GM21786 (cell line): ENCODE measurements around the gene CRYM.
A peak's percentile ranks its signal among the peaks of the same experiment; 100 is the strongest.
"Not testable (repeated sequence)": the region's sequence is repeated elsewhere in the genome, so short reads cannot be mapped to it uniquely, and the experiment has no call there.

ENCODE experiments used
- ATAC-seq: cut with Tn5 transposase; IDR thresholded peaks from one replicate; pipeline ENCODE4 v1.9.1; 2021; ENCODE audit not compliant: unreplicated experiment

CRYM gene

DNA sequence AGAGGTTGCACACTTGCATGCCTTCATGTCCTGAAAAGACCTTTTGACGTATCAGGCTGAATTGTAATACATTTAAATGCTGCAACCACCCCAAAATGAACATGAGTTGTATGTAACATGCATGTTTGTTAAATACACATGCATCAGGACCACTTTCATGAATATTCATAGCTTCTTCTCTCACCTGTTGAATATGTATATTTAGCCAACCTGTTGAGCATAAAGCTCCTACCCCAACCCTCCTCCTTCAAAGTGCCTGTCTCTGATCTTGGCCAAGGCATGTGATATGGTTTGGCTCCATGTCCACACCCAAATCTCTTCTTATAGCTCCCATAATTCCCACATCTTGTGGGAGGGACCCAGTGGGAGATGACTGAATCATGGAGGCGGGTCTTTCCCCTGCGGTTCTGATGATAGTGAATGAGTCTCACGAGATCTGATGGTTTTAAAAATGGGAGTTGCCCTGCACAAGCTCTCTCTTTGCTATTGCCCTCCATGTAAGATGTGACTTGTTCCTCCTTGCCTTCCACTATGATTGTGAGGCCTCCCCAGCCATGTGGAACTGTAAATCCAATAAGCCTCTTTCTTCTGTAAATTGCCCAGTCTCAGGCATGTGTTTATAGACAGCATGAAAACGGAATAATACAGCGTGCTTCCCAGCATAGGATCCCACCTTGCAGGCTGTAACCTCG, 3.8 kb upstream of the CRYM start:
- no peak for ATAC-seq

- ATAC-seq = no peak
Measured at GRCh38 chr16:21279501-21279900, 1.4 kb upstream of the CRYM start.

DNA sequence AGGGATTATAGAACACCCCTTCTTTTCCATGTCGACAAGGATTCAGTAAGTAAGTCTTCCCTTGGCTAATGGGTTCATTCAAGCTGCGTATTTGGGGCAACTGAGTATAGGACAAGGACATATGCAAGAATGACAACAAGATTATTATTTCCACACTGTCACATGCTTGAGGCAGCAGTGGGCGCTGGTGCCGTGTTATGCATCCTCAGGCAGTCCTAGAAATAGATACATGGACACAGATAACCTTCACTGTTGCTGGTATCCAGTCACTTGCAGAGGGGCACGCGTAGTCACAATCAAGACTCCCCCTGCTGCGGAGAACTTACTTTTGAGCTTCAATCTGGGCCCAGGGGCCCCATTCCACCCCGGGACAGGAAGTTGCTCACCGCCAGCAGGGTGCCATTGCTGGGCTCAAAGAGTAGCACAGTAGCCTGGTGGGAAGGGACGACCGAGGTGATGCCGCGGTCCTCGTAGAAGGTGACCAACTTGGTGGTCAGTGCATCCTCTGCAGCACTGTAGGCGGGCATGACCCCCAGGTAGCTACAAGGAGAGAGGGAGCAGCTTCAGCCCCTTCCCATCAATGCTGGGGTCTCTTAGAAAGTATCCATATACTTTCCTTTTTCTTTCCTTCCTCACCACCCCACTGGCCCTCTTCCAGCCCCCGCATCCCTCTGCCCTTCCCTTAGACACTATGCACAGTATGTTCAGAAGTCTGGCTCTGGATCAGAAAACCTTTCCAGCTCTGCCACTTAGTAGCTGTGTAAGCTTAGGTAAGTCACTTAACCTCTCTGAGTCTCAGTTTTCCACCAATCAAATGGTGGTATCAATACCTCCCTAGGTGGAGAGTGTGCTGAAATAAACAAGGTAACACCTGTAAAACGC, 804 bp downstream of the CRYM start:
- ATAC-seq = no peak

DNA sequence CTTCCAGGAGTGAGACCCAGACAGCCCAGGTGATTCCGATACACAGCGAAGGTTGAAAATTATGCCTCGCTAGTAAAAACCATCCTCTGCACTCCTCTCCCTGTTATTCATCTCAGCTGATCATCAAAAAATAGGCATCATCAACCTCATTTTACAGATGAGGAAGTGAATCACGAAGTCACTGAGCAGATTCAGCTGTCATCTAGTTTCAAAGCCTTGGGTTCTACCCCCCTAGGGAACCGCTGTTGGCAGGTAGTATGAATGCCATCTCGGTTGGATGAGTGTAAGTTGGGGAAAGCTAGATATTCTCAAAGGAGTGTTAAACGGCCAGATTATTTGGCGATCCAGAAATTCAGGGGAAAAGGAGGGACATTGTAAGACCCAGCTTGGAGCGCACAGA, 2.0 kb downstream of the CRYM start:
- no peak for ATAC-seq

DNA sequence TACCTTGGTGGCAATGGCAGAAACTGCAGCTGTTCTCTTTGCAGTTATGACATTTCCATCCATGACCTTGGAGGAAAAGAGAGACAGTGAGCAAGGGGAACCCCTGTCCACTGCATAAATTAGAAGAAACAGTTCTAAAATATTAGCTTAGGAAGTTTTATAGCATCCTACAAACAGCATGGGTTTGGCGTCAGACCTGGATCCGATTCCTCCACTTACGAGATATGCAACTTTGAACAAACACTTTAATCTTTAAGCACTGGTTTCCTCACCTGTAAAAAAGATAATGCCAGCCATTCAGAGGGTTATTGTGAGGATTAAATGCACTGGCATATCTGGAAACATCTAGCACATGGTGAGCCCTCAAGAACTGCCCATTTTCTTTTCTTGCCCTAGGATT, 2.6 kb downstream of the CRYM start:
- ATAC-seq = no peak

DNA sequence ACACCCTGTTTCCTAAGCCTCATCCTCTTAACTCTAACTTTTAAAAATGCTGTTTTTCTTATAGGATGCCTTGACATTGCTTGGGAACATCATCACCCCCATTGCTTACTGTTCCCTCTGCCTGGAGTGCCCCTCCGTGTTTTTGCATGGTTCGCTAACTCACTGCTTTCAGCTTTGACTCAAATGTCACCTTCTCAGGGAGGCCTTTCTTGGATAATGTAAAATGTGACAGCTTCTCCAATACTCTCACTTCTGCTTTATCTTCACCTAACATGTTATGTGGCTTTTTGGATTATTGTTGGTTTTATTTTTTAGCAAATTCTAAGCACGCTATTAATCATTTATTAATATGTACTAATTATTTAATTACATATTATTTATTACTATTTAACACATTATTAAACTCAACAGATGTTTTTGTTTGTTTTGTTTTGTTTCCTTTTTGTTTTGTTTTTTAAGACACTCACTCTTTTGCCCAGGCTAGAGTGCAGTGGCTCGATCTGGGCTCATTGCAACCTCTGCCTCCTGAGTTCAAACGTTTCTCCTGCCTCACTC, 3.8 kb downstream of the CRYM start:
- no peak for ATAC-seq

DNA sequence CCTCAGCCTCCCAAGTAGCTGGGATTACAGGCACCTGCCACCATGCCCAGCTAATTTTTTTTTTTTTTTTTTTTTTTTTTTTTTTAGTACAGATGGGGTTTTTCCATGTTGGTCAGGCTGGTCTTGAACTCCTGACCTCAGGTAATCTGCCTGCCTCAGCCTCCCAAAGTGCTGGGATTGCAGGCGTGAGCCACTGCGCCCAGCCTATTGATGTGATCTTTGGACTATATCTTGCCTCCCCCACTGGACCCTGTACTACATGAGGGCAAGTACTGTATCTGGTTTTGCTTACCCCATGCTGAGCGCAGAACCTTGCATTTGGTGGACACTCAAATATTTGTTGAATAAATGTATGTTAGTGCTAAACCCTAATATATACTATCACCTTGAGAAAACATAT, 5.3 kb downstream of the CRYM start:
- not testable (repeated sequence) for ATAC-seq

DNA sequence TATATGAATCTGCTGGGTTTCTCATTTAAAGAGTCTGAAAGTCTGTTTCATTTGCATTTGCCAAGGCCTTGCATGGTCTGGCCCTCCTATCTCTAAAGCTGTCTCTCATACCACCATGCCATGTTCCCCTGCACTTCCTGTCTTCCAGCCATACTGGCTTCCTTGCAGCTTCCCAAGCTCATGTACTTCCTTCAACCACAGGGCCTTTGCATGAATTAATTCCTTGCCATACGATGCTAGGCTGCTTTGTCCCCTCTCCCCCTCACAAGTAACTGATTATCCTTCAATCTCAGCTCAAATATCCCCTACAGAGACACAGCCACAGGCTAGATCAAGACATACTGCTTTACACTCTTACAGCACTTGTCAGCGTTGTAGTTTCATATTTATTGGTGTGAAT, 5.8 kb downstream of the CRYM start:
- no peak for ATAC-seq

DNA sequence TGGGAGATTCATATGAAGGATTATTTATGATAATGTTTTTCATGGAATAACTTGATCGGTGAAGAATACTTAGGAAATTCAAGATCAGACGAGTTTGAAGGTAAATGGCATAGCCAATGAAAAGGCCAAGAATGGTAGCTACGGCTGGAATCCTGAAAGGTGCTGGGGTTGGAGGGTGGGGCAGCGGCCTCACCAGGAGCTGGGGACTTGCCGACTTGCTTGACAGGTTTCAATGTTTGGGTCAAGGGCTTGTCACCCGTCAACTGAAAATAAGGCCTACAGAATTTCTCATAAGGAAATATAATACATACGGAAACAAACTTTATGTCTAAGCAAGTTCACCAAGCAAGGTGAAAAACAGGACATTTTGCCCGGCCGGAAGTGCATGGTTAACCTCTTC, 9.9 kb downstream of the CRYM start:
- no peak for ATAC-seq

GRCh38 chr16:21267298-21267697, 10.8 kb downstream of the CRYM start:
- no peak for ATAC-seq

DNA sequence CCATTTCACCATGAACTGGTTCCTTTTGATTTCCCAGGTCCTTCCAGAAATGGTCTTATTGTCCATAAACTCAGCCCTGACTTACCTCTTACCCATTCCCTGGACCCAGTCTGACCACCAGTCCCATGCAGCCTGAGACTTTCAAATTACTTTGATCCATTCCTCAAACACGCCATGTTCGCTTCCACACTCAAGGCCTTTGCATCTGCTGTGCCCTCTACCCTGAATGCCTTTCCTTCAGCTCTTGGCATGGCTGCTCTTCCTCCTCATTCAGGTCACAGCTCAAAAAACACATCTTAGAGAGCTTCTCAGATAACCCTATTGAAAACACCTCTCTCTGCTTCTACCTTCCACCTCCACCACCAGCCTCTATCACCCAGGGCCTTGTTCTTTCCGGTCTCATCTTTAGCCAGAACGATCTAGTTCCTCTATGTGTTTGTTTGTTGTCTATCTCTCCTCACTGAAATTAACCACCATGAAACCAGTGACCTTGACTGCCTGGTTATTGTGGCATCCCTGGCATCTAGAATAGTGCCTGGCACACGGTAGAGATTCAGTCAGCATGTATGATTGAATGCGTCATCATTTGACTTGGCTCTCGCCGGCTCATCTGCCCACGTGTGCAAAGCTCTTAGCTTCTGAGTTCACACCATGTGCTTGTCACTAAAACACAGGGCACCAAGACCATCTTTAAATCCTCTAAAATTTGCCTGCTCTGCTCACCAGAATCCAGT, 12.8 kb downstream of the CRYM start:
- no peak for ATAC-seq

DNA sequence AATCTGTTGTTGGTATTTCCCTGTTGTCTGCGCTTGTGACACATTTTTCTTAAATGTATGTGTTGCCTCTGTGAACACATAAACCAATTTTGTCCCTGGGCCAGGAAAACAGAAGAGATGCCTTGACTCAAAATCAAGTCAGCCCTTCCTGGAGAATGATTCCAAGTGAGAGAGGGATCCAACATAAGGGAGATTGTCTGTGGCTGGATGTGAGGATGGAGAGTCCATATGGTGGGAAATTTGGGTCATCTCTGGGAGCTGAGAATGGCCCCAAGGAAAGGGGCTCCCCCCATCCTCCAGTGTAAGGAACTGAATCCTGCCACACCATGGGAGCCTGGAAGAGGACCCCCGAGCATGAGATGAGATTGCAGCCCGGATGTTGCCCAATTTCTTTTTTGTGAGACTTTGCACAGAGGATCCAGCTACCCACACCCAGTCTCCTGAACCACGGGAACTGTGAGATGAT, 13.5 kb downstream of the CRYM start:
- ATAC-seq = no peak

- ATAC-seq = peak; percentile 71
Measured at GRCh38 chr16:21263640-21264570, 14.2 kb downstream of the CRYM start.

DNA sequence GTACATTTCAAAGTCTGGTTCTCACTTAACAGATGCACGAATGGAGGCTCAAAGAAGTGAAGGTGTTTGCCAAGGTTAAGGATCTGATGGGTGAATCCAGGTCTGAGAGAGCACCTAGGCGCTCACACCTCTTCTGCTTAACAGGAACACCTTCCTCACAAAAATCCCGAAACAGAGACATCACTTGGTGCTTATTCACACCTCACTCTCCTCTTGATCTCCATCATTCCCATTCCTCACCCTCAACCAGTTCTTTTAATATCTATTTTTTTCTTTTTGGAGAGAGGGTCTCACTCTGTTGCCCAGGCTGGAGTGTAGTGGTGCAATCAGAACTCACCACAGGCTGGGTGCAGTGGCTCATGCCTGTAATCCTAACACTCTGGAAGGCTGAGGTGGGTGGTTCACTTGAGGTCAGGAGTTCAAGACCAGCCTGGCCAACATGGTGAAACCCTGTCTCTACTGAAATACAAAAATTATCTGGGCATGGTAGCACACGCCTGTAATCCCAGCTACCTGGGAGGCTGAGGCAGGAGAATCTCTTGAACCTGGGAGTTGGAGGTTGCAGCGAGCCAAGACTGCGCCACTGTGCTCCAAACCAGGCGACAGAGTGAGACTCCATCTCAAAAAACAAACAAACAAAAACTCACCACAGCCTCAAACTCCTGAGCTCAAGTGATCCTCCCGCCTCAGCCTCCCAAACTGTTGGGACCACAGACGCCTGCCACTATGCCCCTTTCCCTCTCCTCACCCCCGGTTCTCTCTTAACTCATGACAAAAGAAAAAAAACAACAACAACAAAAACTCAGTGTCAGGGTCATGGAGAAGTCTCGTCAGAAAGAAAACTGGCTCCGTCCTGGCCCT, 15.1 kb downstream of the CRYM start:
- ATAC-seq = no peak

DNA sequence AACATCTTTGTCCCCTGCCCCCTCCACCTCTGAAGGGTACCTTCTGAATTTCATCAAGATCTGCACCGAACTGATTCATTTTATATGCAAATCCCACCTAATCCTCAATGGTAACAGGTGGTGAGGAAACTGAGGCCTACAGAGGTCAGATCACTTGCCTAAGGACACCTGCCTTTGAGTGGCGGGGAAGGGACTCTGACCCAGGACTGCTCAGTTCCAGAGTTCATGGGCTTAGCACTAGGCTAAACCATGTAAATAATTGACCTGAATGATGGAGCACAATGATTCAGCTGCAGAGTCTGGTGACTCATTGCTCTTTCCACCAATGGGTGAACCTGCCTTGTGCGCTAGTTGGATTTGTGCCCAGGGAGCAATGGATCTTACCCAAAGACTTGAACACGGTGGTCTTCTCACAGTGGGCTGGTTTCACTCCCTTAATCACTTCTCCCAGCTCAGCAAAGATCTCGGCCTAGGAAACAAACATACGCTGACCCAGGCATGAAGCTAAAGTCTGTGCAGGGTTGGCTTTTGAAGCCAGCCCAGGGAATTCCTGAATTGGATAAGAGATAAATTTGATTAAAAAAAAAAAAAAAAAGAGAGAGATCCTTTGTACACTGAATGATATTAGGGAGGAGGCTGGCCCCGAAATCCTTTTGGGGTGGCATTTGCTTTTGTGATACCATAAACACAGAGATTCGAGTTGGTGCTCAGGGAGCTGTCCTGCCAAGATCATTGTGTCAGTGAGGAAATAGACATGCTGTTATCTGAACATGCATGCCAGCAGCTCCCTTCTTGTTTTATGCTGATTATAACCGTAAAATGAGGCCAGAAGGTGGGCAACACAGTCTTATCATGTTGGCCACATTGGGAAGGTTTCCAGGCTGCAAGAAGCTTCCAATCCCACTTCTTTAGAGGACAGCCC, 17.0 kb downstream of the CRYM start:
- ATAC-seq = no peak

- ATAC-seq = no peak
Measured at GRCh38 chr16:21257284-21257683, 20.8 kb downstream of the CRYM start.

DNA sequence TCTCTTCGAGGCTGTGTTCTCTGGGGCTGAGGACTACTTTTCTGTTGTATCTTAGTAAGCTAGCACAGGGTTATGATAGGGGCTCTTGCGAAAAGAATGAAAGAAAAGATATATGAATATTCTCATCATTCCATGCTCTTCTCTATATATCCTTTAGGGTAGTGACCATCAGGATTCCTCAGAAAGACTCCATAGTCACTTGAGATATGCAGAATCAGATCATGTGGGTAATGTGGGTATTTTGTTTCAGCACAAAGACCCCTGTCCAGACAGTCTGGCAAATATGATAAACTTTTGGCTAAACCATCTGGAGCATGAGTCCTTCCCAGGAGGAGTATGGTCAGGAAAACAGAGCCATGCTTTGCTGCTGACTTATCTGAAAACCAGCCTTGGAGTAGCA, 21.5 kb downstream of the CRYM start:
- ATAC-seq = no peak

DNA sequence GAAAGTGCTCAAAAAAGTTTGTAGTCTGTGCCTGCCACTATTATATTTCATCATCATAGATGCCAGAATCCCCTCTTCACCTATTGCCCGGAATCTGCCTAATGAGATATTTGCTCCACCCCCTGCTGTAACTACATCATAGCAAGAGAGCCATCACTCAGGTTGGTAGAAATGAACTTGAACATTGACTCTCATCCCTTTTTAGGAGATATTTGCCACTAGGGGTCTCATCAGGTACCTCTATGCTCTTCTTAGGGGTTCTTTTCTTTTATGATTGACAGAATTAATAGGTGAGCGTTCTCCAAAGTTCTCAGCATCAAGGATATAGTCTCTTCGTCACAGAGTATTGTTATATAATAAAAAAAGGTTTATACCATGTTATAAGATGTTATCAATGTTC, 24.6 kb downstream of the CRYM start:
- no peak for ATAC-seq
